ENCODE measurements around the gene KCNJ8.
"Not testable (repeated sequence)": the region's sequence is repeated elsewhere in the genome, so short reads cannot be mapped to it uniquely, and the experiment has no call there.

The KCNJ8 gene

GRCh38 chr12:21774358-21775132, at the start of gene KCNJ8:
TSS of gene KCNJ8 (minus strand) at chr12:21774706. CDS start at chr12:21773616, 1,090 bp downstream.
- no peak for DNase-seq (ENCODE audit: low spot score)

GRCh38 chr12:21823581-21823980, 49.1 kb upstream of the KCNJ8 start:
- no peak for DNase-seq (ENCODE audit: low spot score)

- DNase-seq (ENCODE audit: low spot score), result no peak
These were observed 45.2 kb upstream of the KCNJ8 start for GRCh38 chr12:21819678-21820077.

- no peak for DNase-seq (ENCODE audit: low spot score)
These were observed 44.7 kb upstream of the KCNJ8 start for GRCh38 chr12:21819236-21819635.

GRCh38 chr12:21818627-21819026, 44.1 kb upstream of the KCNJ8 start:
- DNase-seq (ENCODE audit: low spot score), result no peak

GRCh38 chr12:21815306-21816062, 41.0 kb upstream of the KCNJ8 start:
- DNase-seq (ENCODE audit: low spot score), result no peak

GRCh38 chr12:21814814-21815213, 40.3 kb upstream of the KCNJ8 start:
- no peak for DNase-seq (ENCODE audit: low spot score)

- no peak for DNase-seq (ENCODE audit: low spot score)
These were observed 39.8 kb upstream of the KCNJ8 start for GRCh38 chr12:21814327-21814726.

- DNase-seq (ENCODE audit: low spot score), result no peak
These were observed 39.2 kb upstream of the KCNJ8 start for GRCh38 chr12:21813751-21814150.

- no peak for DNase-seq (ENCODE audit: low spot score)
These were observed 38.6 kb upstream of the KCNJ8 start for GRCh38 chr12:21813125-21813524.

GRCh38 chr12:21812340-21812739, 37.8 kb upstream of the KCNJ8 start:
- DNase-seq (ENCODE audit: low spot score), result not testable (repeated sequence)

- DNase-seq (ENCODE audit: low spot score), result no peak
These were observed 34.6 kb upstream of the KCNJ8 start for GRCh38 chr12:21809100-21809499.

GRCh38 chr12:21806255-21806654, 31.7 kb upstream of the KCNJ8 start:
- no peak for DNase-seq (ENCODE audit: low spot score)

GRCh38 chr12:21801522-21802288, 27.2 kb upstream of the KCNJ8 start:
- no peak for DNase-seq (ENCODE audit: low spot score)

- no peak for DNase-seq (ENCODE audit: low spot score)
These were observed 25.5 kb upstream of the KCNJ8 start for GRCh38 chr12:21800011-21800410.

- no peak for DNase-seq (ENCODE audit: low spot score)
These were observed 23.0 kb upstream of the KCNJ8 start for GRCh38 chr12:21797539-21797938.

- DNase-seq (ENCODE audit: low spot score), result no peak
These were observed 21.3 kb upstream of the KCNJ8 start for GRCh38 chr12:21795648-21796328.

- not testable (repeated sequence) for DNase-seq (ENCODE audit: low spot score)
These were observed 20.5 kb upstream of the KCNJ8 start for GRCh38 chr12:21794807-21795595.

- DNase-seq (ENCODE audit: low spot score), result not testable (repeated sequence)
These were observed 15.2 kb upstream of the KCNJ8 start for GRCh38 chr12:21789687-21790086.

- DNase-seq (ENCODE audit: low spot score), result no peak
These were observed 13.8 kb upstream of the KCNJ8 start for GRCh38 chr12:21788089-21788983.
